Esophagus (tissue), 2 donors: Measurements from ENCODE around the gene CKAP4. TPM values are rescaled to one million over a fixed set of nuclear protein-coding genes. Genes with fewer than 3 reads are reported as not detected.

Experiments used
- H3K27ac ChIP-seq, 2 donors: one replicate each; pipeline ENCODE4 v1.5.1; 2013; ENCODE audit warnings: low read depth in 2 of 2, mild to moderate bottlenecking in 2 of 2, inconsistent platforms in 1 of 2, low read length in 1 of 2, moderate library complexity in 1 of 2
- H3K27me3 ChIP-seq, 2 donors: one replicate each; pipeline ENCODE4 v1.6.1; 2013; ENCODE audit warnings: low read length in 2 of 2, control low read depth in 1 of 2, mild to moderate bottlenecking in 1 of 2; ENCODE audit not compliant: insufficient read depth in 2 of 2, control insufficient read depth in 1 of 2
- H3K36me3 ChIP-seq, 2 donors: one replicate each; pipeline ENCODE4 v1.6.1; 2013; ENCODE audit warnings: low read length in 1 of 2; ENCODE audit not compliant: control insufficient read depth in 2 of 2, insufficient read depth in 2 of 2
- H3K4me1 ChIP-seq, 2 donors: one replicate each; pipeline ENCODE4 v1.6.1; 2013; ENCODE audit warnings: low read length in 1 of 2; ENCODE audit not compliant: control insufficient read depth in 2 of 2, insufficient read depth in 2 of 2
- H3K4me3 ChIP-seq, 2 donors: one replicate each; pipeline ENCODE4 v1.5.1; 2013; ENCODE audit warnings: low read length in 2 of 2, mild to moderate bottlenecking in 2 of 2, low read depth in 1 of 2, moderate library complexity in 1 of 2
- H3K9me3 ChIP-seq, 2 donors: one replicate each; pipeline ENCODE4 v1.6.1; 2013; ENCODE audit warnings: mild to moderate bottlenecking in 2 of 2, low read depth in 1 of 2, low read length in 1 of 2, moderate library complexity in 1 of 2; ENCODE audit not compliant: control insufficient read depth in 2 of 2, insufficient read depth in 1 of 2
- WGBS, 2 donors: extraction: QIAGEN DNeasy Blood & Tissue Kit; methylation state at CpG; one replicate each; pipeline ENCODE4 v1.1.7; 2013; 5-methylcytosine and 5-hydroxymethylcytosine counted together
- polyA plus RNA-seq, 2 donors: library from polyadenylated mRNA; stranded (reverse); fragments of 200-250 nt; gene quantifications; one replicate each; pipeline ENCODE4 v1.2.3, GENCODE V29; 2013
- donor health status: healthy with polysubstance abuse.
- donor health status: Bipolar disorder and iron deficiency.

The CKAP4 gene
- polyA plus RNA-seq, 2 donors = 19.9 to 54.8 TPM

DNA sequence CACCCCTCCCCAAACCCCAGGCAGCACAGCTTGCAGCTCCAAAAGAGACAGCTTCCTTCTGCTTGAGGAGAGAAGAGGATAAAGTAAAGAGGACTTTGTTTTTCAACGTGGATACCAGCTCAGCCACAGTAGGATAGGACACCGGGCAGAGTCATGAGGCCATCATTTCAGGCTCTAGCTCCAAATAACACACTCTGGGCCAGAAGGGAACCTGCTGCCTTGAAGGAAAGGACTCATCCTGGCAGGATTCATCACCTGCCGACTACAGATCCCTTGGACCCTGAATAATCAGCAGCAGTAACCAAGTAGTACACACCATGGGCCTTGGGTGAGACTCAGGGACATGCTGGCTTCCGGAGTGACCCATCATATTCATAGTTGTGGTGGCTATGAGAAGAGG, 10.4 kb upstream of the CKAP4 start:
- Histone ChIP-seq H3K9me3 (no peaks in the 10 kb centered on the region), H3K27me3 (no peaks in the 10 kb centered on the region), H3K4me1 (no peaks in the 10 kb centered on the region), H3K36me3 (no peaks in the 10 kb centered on the region), H3K27ac (no peak overlapping the region), H3K4me3 (no peak overlapping the region)
- WGBS, 2 donors = 86 to 88% methylated on average over 4 of the region's 4 CpGs

DNA sequence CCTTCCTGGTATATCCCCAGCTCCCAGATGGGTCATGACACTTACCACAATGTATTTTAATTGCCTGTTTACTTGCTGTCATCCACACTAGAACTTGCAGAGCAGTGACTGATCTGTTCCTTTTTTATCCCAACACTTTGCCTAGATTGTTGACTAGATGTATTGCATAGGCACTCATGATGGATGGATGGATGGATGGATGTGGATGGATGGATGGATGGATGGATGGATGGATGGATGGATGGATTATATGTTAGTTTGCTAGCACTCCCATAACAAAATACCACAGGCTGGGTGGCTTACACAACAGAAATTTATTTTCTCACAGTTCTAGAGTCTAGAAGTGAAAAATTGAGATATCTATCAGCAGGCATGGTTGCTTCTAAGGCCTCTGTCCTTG, 8.7 kb upstream of the CKAP4 start:
- no peak overlapping the region for H3K27ac ChIP-seq
- H3K27me3 ChIP-seq = no peaks in the 10 kb centered on the region
- no peaks in the 10 kb centered on the region for H3K36me3 ChIP-seq
- no peaks in the 10 kb centered on the region for H3K4me1 ChIP-seq
- H3K4me3 ChIP-seq = no peak overlapping the region
- H3K9me3 ChIP-seq = no peaks in the 10 kb centered on the region

DNA sequence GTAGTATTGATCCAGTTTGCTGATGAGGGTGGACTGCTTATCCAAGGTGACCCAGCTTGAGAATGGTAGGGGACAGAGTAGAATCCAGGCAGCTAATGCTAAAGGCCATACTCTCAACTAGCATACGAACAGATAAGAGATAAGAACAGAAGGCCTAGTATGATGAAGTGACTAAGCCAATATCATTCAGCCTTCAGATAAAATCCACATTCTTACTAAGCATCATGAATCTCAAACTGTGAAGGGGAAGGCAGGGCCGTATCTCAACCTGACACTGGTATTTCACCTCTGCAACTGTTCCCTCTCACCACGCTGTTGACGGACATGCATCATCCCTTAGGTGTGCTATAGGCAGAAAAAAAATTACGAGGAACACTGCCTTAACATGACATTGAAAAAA, 8.1 kb upstream of the CKAP4 start:
- no peaks in the 10 kb centered on the region for H3K27me3 ChIP-seq
- H3K36me3 ChIP-seq = no peaks in the 10 kb centered on the region
- H3K4me3 ChIP-seq = no peak overlapping the region
- 67 to 82% methylated on average over 5 of the region's 5 CpGs for WGBS, 2 donors
- H3K9me3 ChIP-seq = no peaks in the 10 kb centered on the region
- H3K4me1 ChIP-seq = no peaks in the 10 kb centered on the region
- no peak overlapping the region for H3K27ac ChIP-seq

DNA sequence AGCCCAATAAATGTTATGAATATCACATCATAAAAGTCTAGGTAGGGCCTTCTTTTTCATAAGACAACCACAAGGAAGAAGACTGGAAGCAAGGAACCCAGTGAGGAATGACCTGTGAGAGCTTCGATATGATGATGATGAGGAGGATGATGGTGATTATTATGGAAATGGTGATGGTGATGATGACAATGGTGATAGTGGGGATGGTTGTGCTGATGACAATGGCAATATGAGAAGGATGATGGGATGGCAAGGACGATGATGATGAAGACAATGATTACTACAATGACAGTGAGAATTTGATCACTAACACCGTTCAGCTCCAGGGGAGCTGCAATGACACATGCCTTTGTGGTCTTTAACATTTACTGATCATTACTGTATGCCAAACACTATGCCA, 7.7 kb upstream of the CKAP4 start:
- Histone ChIP-seq H3K4me1 (no peaks in the 10 kb centered on the region), H3K27ac (no peak overlapping the region), H3K4me3 (no peak overlapping the region), H3K27me3 (no peaks in the 10 kb centered on the region), H3K36me3 (no peaks in the 10 kb centered on the region), H3K9me3 (no peaks in the 10 kb centered on the region)
- WGBS, 2 donors = 86 to 91% methylated on average over 3 of the region's 3 CpGs

DNA sequence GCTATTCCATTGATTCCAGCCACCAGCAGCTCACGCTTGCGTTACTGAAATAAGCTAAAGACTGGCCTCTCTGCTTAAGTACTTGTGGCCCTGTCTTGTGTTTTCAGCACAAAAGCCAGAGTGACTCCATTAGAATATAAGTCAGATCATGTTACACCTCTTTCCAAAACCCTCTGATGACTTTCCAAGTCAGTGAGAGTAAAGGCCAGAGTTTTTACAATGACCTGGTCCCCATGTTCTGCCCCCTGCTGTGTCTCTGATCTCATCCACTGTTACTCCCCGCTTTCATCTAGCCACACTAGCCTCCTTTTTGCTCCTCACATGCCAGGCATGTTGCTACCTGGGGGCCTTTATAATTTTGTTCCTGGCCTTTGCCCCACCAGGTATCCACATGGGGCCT, 6.9 kb upstream of the CKAP4 start:
- WGBS, 2 donors = 91 to 95% methylated on average over 3 of the region's 3 CpGs
- Histone ChIP-seq H3K4me3 (no peak overlapping the region), H3K27me3 (no peaks in the 10 kb centered on the region), H3K4me1 (no peaks in the 10 kb centered on the region), H3K9me3 (no peaks in the 10 kb centered on the region), H3K27ac (no peak overlapping the region), H3K36me3 (no peaks in the 10 kb centered on the region)

DNA sequence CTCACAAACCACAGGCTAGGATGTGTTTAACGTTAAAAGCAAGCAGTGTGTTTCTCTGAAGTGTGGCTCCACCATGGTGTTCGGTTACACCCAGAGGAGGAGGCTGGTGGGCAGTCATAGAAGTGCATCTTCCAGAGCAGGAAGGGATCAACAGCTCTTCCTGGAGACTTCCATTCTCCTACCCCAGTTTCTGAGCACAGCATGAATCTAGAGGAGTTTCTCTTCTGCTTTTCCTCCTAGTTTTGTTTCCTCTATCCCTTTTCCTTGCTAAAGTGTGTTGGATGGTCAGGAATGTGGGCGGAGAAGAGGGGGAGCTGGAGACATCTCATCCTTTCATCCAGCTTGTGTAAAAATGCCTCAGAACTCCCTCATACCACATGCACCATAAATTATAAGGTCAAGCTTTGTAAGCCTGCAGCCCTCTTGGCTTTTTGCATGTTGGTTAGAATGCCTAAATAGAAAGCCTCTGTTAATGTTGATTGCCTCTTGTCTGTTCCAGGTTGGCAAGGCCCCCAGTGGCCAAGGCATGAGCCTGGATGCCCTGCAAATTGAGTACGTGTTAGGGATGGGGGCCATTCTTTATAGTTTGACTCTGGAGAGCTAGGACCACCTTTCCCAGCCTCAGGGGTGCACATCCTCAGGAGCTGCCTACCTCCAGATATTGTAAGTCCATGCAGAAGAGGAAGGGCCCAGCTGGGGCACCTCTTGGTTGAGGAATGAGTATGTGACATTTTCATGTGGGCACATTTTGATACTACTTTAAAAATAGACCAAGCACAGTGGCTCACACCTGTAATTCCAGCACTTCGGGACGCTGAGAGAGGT, 4.0 kb upstream of the CKAP4 start:
- Histone ChIP-seq H3K27ac (no peak overlapping the region), H3K36me3 (no peaks in the 10 kb centered on the region)

DNA sequence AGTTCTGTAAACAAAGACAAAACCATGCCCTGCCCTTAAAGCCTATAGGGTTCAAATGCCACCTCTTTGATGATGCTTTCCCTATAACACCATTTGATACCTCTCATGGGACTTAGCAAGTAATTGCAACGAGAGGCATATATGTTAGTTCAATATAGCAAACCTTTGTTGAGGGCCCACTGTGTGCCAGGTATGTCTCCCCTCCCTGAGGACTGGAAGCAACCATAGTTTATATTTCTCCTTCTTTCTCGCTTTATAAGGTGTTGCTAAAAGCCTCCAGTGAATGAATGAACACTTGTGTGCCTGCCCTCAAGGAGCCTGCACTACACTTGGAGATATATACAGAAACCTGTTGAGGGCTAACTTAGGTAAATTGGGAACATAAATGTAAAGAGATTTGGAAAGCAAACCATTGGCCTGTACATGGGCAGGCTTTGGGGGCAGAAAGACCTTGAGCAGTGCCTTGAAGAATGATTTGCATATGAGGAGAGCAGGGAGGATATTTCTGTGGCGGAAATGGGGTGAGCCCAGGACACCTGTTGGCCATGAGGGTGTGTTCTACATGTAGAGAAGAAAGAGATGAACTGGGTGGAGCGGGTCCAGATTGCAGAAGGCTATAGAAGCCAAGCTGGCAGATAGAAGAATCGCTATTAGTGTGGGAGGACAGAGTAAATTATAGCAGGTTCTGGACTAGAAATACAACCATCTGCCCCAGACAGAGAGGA, 1.8 kb upstream of the CKAP4 start:
- H3K4me3 ChIP-seq = no peak overlapping the region
- WGBS, 2 donors = 53 to 66% methylated on average over 5 of the region's 5 CpGs

More for the DNA sequence above, 4.0 kb upstream of the CKAP4 start:
- Histone ChIP-seq H3K4me1 (no peaks in the 10 kb centered on the region), H3K4me3 (no peak overlapping the region), H3K9me3 (no peaks in the 10 kb centered on the region), H3K27me3 (no peaks in the 10 kb centered on the region)
- 77 to 81% methylated on average over 6 of the region's 6 CpGs for WGBS, 2 donors

DNA sequence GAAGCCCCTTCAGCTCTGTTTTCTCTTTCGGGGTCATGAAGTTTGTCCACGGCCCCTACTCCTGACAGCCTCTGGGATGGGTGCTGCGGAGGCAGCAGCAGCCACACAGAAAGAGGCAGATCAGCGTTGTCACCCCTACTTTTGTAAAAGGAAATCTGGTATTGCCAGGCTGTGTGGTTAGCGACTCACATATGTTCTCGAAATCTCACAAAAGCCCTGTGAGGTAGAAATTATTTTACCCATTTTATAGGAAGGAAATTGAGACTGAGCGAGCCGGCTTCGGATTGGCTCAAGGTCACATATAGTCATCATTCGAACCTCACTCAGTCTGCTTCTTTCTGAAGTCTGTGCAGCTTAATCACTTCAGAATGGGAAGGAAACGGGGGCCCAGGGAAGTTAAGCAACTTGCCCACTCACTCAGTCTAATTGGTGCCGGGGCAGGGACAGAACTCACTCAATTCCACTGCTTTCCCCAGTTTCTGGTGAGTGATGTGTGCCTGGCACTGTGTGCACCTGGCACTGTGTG, 1.1 kb upstream of the CKAP4 start:
- H3K27ac ChIP-seq = peak overlapping the region; percentile 96 to 100
- no peaks in the 10 kb centered on the region for H3K9me3 ChIP-seq
- peaks cover 2 to 6% of the 10 kb centered on the region in 2 donors for H3K4me1 ChIP-seq
- no peaks in the 10 kb centered on the region for H3K27me3 ChIP-seq
- peak overlapping the region in 1 of 2 donors; percentile 90 for H3K4me3 ChIP-seq
- H3K36me3 ChIP-seq = no peaks in the 10 kb centered on the region
- WGBS, 2 donors = 24 to 25% methylated on average over 12 of the region's 12 CpGs

More for the DNA sequence above, 1.8 kb upstream of the CKAP4 start:
- H3K27ac ChIP-seq = peak overlapping the region; percentile 96 to 100
- H3K27me3 ChIP-seq = no peaks in the 10 kb centered on the region
- no peaks in the 10 kb centered on the region for H3K9me3 ChIP-seq
- H3K36me3 ChIP-seq = no peaks in the 10 kb centered on the region
- H3K4me1 ChIP-seq = peaks cover 2 to 6% of the 10 kb centered on the region in 2 donors

DNA sequence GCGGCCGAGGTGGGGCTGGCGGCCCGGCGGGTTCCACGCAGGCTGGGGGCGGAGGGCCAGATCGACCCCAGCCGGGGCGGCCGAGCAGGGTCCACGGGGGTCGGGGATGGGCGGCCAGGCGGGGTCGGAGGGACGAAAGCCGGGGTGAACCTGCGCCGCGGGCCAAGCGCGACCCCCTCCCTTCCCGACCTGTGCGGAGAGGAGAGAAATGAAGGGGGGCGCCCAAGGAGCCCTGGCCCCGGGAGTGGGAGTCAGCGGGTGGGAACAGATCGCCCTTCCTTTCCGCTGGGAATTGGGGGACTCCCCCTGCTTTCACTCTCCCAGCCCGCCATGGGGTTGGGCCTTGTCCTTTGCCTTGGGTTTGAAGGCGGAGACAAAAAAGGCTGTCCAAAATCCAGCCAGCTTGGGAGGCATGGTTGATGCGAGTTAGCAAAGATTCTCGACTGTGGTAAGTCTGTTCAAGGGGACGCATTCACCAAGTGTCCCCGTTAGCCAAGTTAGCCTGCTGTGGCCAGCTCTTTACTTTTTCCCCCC, 559 bp upstream of the CKAP4 start:
- Histone ChIP-seq H3K4me3 (peak overlapping the region; percentile 84 to 90), H3K4me1 (peaks cover 2 to 6% of the 10 kb centered on the region in 2 donors)
- 1% methylated on average over 32 to 36 of the region's 36 CpGs for WGBS, 2 donors

More for the DNA sequence above, 559 bp upstream of the CKAP4 start:
- no peaks in the 10 kb centered on the region for H3K9me3 ChIP-seq
- no peaks in the 10 kb centered on the region for H3K27me3 ChIP-seq
- peak overlapping the region; percentile 96 to 100 for H3K27ac ChIP-seq
- H3K36me3 ChIP-seq = no peaks in the 10 kb centered on the region
